Ovary (tissue), 3 donors: Measurements from ENCODE around the gene COBL.

Experiments
- EP300 ChIP-seq: sonication (generic); formaldehyde crosslinking; IDR thresholded peaks from one replicate; pipeline ENCODE4 v1.6.1; 2017; ENCODE audit warnings: antibody characterized with exemption
- POLR2A ChIP-seq: fragments of 450-650 bp; IDR thresholded peaks from one replicate; pipeline ENCODE4 v1.6.1; 2017; ENCODE audit warnings: antibody characterized with exemption, mild to moderate bottlenecking, moderate library complexity
- TF ChIP-seq, protein P1 (sequence below), 3 donors: fragments of 450-650 bp in 2 of 3; fragments of 200-600 bp in 1 of 3; IDR thresholded peaks; one replicate each; pipeline versions ENCODE4 v1.5.1 to v1.8.0; 2016 to 2022; ENCODE audit warnings: antibody characterized with exemption in 3 of 3, mild to moderate bottlenecking in 1 of 3
- donor health status: DM: no; HTN: no; CAD: no.

DNA sequence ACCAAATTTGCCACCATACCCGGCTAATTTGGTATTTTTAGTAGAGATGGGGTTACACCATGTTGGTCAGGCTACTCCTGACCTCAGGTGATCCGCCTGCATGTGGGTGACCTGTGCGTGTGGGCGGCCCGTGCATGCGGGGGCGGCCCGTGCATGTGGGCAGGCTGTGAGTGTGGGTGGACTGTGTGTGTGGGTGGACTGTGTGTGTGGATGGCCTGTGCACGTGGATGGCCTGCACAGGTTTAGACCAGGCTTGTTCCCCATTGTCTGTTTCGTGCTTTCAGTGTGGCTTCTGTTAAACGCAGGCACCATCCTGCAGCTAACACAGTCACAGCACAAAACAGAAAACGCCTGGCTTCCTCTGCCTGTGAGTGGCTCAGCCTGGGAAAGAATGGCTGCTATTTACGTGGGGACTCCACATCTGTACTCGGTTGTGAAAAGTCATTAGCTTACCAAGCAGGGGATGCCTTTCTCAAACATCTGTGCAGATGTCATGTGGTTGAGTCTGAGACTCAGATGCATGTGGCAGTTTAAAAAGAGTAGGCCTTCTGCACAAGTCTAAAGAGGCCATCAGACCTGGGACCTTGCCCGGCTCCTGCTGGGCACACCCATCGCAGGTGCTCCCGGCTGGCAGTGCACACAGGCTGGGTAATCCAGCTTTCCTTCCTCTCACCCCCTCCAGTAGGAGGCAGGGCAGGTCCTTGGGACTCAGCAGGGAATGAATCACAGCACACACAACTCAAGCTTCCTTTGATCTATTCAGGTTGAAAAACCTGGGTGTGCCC lies 91.6 kb downstream of the COBL start:
- TF ChIP-seq, protein P1, sequence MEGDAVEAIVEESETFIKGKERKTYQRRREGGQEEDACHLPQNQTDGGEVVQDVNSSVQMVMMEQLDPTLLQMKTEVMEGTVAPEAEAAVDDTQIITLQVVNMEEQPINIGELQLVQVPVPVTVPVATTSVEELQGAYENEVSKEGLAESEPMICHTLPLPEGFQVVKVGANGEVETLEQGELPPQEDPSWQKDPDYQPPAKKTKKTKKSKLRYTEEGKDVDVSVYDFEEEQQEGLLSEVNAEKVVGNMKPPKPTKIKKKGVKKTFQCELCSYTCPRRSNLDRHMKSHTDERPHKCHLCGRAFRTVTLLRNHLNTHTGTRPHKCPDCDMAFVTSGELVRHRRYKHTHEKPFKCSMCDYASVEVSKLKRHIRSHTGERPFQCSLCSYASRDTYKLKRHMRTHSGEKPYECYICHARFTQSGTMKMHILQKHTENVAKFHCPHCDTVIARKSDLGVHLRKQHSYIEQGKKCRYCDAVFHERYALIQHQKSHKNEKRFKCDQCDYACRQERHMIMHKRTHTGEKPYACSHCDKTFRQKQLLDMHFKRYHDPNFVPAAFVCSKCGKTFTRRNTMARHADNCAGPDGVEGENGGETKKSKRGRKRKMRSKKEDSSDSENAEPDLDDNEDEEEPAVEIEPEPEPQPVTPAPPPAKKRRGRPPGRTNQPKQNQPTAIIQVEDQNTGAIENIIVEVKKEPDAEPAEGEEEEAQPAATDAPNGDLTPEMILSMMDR (IDR thresholded peaks at IDR 0.05): no peak
- TF ChIP-seq EP300 (no peak), POLR2A (no peak)
